ENCODE results near the gene PPP2R2D. TPM values are rescaled to one million over a fixed set of nuclear protein-coding genes. Genes with fewer than 3 reads are reported as not detected.
"Not testable (repeated sequence)": the region's sequence is repeated elsewhere in the genome, so short reads cannot be mapped to it uniquely, and the experiment has no call there.

The PPP2R2D gene
- total RNA-seq, 4 donors from 2014 or later: 27.2 to 57.0 (median 44.1) TPM

DNA sequence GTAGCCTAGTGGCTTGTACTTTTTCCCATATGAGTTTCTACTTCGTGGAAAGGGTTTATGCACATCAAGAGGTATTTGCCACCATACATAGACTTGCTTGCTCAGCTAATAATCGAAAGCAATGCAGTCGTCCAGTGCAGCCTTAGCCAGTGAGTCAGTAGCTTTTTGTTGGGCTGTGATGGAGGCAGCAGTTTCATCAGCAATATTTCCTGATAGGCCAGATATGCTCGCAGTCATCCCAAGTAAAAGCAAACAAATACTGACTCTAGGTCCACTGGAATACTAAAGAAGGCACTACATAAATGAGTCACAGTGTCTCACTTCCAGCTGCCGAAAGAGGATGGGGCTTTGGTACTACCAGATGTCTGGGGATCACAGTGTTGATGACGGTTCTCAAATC lies 83.0 kb downstream of the PPP2R2D start:
- peaks cover 0 to 32% (median 0%) of the 10 kb centered on the region in 3 donors for H3K4me1 ChIP-seq
- ATAC-seq: no peak
- H3K27ac ChIP-seq: no peak overlapping the region
- no peaks in the 10 kb centered on the region for H3K36me3 ChIP-seq
- no peaks in the 10 kb centered on the region for H3K9me3 ChIP-seq
- no peak for TF ChIP-seq CTCF (IDR thresholded peaks at IDR 0.05)
- H3K27me3 ChIP-seq: no peaks in the 10 kb centered on the region
- H3K4me3 ChIP-seq: no peak overlapping the region
- WGBS, 2 donors (ENCODE audit: low coverage in 1 of 2): 59 to 61% methylated on average over 4 to 6 of the region's 6 CpGs

DNA sequence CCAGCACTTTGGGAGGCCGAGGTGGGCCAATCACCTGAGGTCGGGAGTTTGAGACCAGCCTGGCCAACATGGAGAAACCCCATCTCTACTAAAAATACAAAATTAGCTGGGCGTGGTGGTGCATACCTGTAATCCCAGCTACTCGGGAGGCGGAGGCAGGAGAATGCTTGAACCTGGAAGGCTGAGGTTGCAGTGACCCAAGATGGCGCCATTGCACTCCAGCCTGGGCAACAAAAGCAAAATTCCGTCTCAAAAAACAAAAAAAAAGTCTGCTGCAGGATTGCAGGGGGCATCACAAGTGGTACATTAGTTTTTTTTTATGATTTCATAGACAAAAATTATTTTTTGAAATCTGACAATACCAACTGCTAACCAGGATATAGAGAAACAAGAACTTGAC lies 86.0 kb downstream of the PPP2R2D start:
- H3K4me3 ChIP-seq, H3K27ac ChIP-seq, H3K36me3 ChIP-seq, H3K27me3 ChIP-seq, H3K9me3 ChIP-seq, H3K4me1 ChIP-seq, ATAC-seq: not testable (repeated sequence)
- 88 to 97% methylated on average over 4 to 5 of the region's 7 CpGs for WGBS, 2 donors (ENCODE audit: low coverage in 1 of 2)

DNA sequence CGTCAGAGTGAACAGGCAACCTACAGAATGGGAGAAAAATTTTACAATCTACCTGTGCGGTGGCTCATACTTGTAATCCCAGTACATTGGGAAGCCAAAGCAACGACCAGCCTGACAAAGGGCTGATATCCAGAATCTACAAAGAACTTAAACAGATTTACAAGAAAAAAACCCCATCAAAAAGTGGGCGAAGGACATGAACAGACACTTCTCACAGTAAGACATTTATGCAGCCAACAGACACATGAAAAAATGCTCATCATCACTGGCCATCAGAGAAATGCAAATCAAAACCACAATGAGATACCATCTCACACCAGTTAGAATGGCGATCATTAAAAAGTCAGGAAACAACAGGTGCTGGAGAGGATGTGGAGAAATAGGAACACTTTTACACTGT lies 86.5 kb downstream of the PPP2R2D start:
- not testable (repeated sequence) for H3K4me1 ChIP-seq, H3K27me3 ChIP-seq, H3K36me3 ChIP-seq, H3K9me3 ChIP-seq, H3K27ac ChIP-seq, ATAC-seq, H3K4me3 ChIP-seq
- WGBS, 2 donors (ENCODE audit: low coverage in 1 of 2): 88 to 100% methylated on average over 3 to 5 of the region's 5 CpGs

DNA sequence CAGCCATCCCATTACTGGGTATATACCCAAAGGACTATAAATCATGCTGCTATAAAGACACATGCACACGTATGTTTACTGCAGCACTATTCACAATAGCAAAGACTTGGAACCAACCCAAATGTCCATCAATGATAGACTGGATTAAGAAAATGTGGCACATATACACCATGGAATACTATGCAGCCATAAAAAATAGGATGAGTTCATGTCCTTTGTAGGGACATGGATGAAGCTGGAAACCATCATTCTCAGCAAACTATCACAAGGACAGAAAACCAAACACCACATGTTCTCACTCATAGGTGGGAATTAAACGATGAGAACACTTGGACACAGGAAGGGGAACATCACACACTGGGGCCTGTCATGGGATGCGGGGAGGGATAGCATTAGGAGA lies 87.0 kb downstream of the PPP2R2D start:
- H3K27me3 ChIP-seq, ATAC-seq, H3K4me1 ChIP-seq, H3K27ac ChIP-seq, H3K4me3 ChIP-seq, H3K9me3 ChIP-seq, H3K36me3 ChIP-seq: not testable (repeated sequence)
- WGBS, 2 donors (ENCODE audit: low coverage in 1 of 2): 100% methylated on average over 1 to 2 of the region's 3 CpGs

DNA sequence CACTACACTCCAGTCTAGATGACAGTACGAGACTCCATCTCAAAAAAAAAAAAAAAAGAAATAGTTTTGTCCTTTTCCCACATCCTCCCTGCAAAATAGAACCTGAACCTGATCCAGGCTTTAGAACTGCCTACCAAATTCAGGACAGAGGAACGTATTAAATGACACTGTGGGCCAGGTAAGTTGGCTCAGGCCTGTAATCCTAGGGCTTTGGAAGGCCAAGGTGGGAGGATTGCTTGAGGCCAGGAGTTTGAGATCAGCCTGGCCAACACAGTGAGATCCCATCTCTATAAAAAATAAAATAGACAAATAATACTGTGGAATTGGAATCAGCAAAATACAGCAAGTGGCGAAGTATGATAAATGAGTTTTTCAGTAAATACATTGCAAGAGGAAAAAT lies 90.9 kb downstream of the PPP2R2D start:
- no peak for ATAC-seq
- Histone ChIP-seq H3K27me3 (no peaks in the 10 kb centered on the region), H3K36me3 (no peaks in the 10 kb centered on the region), H3K4me3 (no peak overlapping the region), H3K27ac (no peak overlapping the region), H3K9me3 (no peaks in the 10 kb centered on the region), H3K4me1 (peaks cover 0 to 3% (median 0%) of the 10 kb centered on the region in 3 donors)
- no peak for TF ChIP-seq POLR2A (IDR thresholded peaks at IDR 0.05)
- no peak for TF ChIP-seq EP300 (IDR thresholded peaks at IDR 0.05)
- 73% methylated on average over 2 of the region's 3 CpGs; no CpG with 5 or more reads in 1 of the 2 donors for WGBS, 2 donors (ENCODE audit: low coverage in 1 of 2)

DNA sequence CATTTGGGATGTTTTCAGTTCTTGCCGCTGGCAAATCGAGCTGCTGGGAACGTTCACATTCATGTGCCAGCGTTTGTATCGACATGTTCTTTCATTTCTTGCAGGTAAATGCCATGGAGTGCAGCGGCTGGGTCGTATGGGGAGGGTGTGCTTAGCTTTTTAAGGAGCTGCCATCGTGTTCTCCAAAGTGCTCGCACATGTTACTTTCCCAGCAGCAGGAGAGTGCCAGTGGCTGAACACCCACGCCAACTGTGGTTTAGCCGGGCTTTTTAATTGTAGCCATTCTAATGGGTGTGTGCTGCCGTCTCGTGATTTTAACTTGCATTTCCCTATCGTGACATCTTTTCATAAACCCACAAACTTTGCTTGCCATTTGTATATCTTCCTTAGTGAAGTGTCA lies 92.5 kb downstream of the PPP2R2D start:
- 80% methylated on average over 14 of the region's 14 CpGs; no CpG with 5 or more reads in 1 of the 2 donors for WGBS, 2 donors (ENCODE audit: low coverage in 1 of 2)
- H3K36me3 ChIP-seq: no peaks in the 10 kb centered on the region
- H3K4me3 ChIP-seq: no peak overlapping the region
- H3K27me3 ChIP-seq: no peaks in the 10 kb centered on the region
- H3K9me3 ChIP-seq: no peaks in the 10 kb centered on the region
- no peak overlapping the region for H3K27ac ChIP-seq
- ATAC-seq: no peak
- no peak for TF ChIP-seq POLR2AphosphoS5 (IDR thresholded peaks at IDR 0.05)
- TF ChIP-seq CTCF (IDR thresholded peaks at IDR 0.05): no peak
- no peak for TF ChIP-seq EP300 (IDR thresholded peaks at IDR 0.05)
- no peak for TF ChIP-seq POLR2A (IDR thresholded peaks at IDR 0.05)
- peaks cover 0 to 19% (median 10%) of the 10 kb centered on the region in 3 donors for H3K4me1 ChIP-seq

- no peak for ATAC-seq
- no peaks in the 10 kb centered on the region for H3K36me3 ChIP-seq
- H3K4me3 ChIP-seq: no peak overlapping the region
- 62% methylated on average over 2 of the region's 3 CpGs; no CpG with 5 or more reads in 1 of the 2 donors for WGBS, 2 donors (ENCODE audit: low coverage in 1 of 2)
- TF ChIP-seq EP300 (IDR thresholded peaks at IDR 0.05): no peak
- no peak for TF ChIP-seq POLR2A (IDR thresholded peaks at IDR 0.05)
- no peak for TF ChIP-seq CTCF (IDR thresholded peaks at IDR 0.05)
- TF ChIP-seq POLR2AphosphoS5 (IDR thresholded peaks at IDR 0.05): no peak
- H3K27ac ChIP-seq: no peak overlapping the region
- H3K27me3 ChIP-seq: no peaks in the 10 kb centered on the region
- H3K4me1 ChIP-seq: peaks cover 0 to 24% (median 14%) of the 10 kb centered on the region in 3 donors
- H3K9me3 ChIP-seq: no peaks in the 10 kb centered on the region
Measured at GRCh38 chr10:131994435-131994834, 93.6 kb downstream of the PPP2R2D start.
